ENCODE results near the gene DNASE1.

- TF ChIP-seq POLR2A (IDR thresholded peaks at IDR 0.05; ENCODE audit: low read depth, low read length): no peak
- TF ChIP-seq TAF1 (IDR thresholded peaks at IDR 0.05; ENCODE audit: borderline replicate concordance, low read depth, low read length): no peak
Measured at GRCh38 chr16:3606441-3606840, 48.0 kb upstream of the DNASE1 start.
